GM18951 (cell line): ENCODE measurements around the gene SLC7A9.
"Not testable (repeated sequence)": the region's sequence is repeated elsewhere in the genome, so short reads cannot be mapped to it uniquely, and the experiment has no call there.

Experiments used
- POLR2A ChIP-seq: IDR thresholded peaks from 4 replicates; pipeline ENCODE4 v1.6.1; 2011; ENCODE audit warnings: mild to moderate bottlenecking; ENCODE audit not compliant: insufficient read length, insufficient read depth; ENCODE audit errors: extremely low read depth
- in situ Hi-C: fragments of 300-500 bp; cut with MboI; formaldehyde crosslinking; loops from one replicate; pipeline ENCODE4 v1.12.0; 2022; ENCODE audit warnings: low sequenced_read_pairs, mixed read lengths, inconsistent platforms; ENCODE audit not compliant: unreplicated experiment

SLC7A9 gene

DNA sequence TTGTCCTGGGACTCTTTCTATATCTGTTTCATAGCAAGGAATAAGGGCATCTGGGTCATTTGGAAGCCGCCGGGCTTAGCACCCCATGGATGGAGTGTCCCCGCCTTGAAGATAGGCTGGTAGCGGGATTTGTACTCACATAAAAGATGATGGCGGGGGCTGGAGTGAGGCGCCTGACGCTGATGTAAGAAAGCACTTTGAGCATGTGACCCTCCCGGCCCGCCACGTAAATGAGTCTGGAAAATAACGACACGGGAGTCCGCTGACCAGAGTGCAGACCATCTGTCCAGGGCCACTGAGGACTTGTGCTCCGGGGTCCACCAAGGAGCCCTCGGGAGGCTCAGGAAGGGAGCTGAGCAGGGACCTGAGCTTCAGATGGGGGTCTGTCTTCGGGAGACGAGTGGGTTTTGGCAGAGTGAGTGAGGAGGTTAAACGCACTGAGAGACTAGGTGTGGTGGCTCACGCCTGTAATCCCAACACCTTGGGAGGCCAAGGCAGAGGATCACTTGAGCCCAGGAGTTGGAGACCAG lies 25.8 kb downstream of the SLC7A9 start:
- no peak for TF ChIP-seq POLR2A
- in situ Hi-C loops = no loop called here

DNA sequence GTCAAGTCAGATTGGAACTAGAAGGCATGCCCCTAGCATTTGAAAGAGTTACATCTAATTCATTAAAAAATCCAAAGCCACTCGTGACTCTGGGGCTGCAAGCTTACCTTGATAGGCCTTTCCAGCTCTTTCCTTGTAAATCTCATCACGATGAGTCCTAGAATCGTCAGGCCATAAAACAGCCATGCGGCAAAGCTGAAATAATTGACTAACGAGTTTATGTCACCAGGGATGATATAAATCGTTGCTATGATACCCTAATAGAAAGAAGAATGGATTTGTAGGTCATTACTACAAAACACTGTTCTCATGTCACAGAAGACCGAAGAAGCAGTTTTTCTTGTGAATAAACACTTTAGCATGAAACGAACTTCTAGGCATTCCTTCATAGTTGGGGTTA lies 27.5 kb downstream of the SLC7A9 start:
- in situ Hi-C loops = no loop called here
- TF ChIP-seq POLR2A = no peak

DNA sequence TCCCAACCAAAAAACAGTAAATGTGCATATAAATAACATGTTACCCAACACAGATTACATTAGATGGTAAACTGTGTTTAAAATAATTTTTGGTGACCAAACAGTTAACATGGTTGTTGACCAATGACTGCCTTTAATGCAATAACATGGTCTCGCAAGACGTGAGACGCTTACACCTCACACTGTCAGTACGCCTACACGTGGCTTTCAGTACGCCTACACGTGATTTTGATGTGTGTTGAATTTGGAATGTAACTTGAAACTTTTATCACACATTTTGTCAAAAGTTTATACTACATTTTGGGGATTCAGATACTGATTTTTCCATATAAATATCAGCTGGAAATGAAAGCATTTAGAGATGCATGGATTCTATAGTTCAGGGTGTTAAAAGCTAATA lies 32.0 kb downstream of the SLC7A9 start:
- TF ChIP-seq POLR2A = no peak
- in situ Hi-C loops = no loop called here

DNA sequence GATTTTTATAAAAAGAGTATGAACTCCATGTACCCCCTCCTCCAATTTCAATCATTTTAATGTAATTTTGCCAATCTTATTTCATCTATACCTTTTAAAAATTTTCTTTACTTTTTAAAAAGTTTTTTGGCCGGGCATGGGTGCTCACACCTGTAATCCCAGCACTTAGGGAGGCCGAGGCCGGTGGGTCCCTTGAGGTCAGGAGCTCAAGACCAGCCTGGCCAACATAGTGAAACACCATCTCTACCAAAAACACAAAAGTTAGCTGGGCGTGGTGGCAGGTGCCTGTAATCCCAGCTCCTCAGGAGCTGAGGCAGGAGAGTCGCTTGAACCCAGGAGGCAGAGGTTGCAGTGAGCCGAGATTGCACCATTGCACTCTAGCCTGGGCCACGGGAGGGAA lies 36.2 kb downstream of the SLC7A9 start:
- in situ Hi-C loops = not testable (repeated sequence)

DNA sequence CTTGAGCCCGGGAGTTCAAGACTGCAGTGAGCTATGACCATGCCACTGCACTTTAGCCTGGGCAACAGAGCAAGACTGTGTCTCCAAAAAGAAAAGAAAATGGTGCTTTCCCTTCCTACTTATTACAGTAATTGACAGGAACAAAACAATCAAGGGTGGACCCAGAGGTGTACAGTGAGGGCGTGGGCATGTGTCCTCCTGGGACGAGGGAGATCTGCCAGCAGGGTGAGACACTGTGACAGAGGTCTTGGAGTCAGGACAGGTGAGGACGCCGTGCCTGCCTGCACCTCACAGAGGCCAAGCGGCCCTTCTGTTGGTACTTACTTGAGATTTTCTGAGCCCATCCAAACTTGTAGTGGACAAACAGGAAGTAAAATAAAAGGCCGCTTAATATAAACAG lies 36.7 kb downstream of the SLC7A9 start:
- in situ Hi-C loops = not testable (repeated sequence)

DNA sequence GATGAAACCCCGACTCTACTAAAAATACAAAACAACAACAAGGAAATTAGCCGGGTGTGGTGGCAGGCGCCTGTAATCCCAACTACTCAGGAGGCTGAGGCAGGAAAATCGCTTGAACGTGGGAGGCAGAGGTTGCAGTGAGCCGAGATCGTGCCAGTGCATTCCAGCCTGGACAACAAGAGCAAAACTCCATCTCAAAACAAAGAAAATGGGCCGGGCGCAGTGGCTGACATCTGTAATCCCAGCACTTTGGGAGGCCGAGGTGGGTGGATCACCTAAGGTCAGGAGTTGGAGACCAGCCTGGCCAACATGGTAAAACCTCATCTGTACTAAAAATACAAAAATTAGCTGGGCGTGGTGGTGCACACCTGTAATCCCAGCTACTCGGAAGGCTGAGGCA lies 37.5 kb downstream of the SLC7A9 start:
- in situ Hi-C loops = not testable (repeated sequence)

DNA sequence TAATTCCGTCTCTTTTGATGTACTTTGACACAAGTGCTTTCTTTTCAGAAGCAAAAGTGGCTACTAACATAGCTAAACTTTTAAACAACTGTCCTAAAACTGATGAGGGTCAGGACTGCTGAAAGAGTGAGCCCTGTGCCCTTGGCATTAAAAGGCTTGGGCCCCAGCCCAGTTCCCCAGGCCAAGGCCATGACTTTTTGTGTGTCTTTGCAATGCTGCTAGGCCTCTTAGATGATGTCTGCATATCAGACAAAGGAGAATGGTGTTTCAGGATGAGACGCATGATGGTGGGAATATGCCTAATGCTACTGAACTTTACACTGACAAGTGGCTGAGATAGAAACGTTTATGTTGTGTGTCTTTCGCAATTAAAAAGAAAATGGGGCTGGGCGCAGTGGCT lies 38.0 kb downstream of the SLC7A9 start:
- in situ Hi-C loops = no loop called here
- TF ChIP-seq POLR2A = no peak

DNA sequence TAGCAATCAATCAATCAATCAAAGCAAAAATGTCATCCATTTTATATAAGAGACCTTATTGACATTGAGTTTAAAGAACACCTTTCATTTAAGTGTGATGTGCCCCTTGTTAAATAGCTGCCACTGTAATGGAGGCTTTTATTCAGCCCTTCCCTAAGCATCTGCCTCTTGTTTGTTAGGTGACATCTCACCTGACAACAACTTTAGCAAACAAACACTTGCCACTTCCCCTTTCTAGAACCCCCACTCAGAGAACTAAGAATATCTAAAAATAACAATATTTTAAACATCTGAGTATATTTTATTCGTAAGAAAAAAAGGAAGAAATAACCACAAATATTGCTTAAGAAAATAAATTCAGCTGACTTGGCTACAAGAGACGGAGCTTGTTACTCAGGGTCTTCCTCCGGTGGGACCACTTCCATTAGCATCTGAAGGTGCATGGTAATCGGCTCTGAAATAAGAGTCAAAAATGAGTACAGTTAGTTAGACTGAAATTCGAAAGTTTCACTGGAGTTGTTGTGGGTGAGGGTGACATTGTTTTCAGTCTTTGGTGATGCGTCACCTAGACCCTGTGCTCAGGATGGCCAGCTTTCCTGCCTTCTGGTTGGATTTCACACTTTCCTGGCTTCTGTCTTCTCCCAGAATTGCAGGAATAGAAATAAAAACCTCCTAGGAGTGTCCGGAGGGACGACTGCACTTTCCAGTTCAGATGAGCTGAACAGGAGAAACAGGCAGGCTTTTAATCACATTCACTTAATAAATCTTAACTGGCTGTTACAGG lies 39.1 kb downstream of the SLC7A9 start:
- in situ Hi-C loops = no loop called here
- TF ChIP-seq POLR2A = no peak

DNA sequence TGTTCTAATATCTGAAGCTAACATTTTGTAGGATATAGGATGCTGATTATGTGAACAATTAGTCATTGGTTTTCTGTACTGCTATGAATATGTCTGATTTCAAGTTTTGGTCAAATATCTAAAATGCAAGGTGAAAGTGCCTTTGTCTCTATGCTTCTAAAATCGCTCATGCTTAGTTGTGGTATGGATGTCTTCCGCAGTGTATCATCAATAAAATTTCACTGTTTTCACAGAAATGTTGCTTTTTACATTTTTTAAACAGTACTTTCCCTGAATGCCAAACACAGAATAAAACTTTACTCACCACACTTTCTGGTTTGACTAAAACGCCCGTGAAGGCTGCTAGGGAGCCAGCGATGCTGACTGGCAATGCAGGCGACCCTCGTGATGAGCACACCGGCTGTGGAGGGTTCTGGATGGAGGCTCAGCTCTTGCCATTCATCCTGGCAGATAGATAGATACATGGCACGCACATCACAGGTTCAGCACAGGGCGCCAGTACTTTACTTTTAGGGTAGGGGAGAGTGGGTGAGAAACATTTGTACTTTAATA lies 40.1 kb downstream of the SLC7A9 start:
- in situ Hi-C loops = no loop called here
- no peak for TF ChIP-seq POLR2A

DNA sequence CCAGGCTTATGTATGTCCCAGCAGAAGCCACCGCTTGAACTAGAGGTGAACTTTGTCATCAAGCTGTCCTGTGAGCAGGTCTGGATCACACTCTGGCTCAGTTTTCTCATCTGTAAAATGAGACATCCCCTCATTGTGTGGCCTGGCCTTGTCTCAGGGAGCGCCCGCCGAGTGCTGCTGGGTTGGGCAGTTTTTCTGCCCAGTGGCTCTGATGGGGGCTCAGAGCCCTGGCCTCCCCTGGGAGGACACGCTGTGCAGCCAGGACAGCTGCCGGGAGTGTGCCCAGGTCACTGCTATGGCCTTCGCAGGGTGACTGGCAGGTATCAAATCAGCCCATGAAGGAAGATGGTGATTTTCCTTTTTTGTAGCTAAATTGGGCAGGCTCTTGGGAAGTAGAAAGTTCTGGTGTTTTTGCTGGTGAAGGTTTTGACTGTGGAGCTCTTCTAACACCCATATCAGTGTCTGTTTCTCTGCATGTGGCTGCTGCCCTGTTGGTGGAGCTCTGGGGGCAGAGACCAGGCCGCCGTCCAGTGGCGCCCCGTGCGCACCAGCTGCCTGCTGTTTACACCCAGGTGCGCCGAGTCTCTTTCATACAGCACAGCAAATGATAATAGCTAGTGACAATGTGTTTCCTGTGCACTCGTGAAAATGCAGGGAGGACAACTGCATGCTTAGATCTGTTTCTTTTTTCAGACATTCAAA lies 40.8 kb downstream of the SLC7A9 start:
- no peak for TF ChIP-seq POLR2A
- in situ Hi-C loops = no loop called here

DNA sequence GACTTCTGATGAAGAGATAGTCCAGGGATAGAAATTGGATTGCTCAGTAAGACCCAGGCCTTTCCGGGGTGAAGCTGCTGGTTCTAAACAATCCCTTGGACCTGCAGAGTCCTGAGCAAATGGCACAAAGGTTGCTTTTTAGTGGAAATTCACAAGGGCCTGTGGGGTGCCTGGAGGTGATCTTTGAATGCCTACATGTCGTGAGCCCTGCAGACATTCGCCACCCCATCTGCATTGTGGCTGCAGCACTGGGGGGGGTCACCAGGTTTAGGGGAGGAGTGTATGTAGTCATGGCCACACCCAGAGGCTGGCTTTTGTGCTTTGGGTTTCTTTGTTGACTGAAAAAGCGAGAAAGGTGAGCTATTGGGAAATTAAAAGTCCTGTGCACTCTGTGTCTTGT lies 41.4 kb downstream of the SLC7A9 start:
- no peak for TF ChIP-seq POLR2A
- in situ Hi-C loops = no loop called here

DNA sequence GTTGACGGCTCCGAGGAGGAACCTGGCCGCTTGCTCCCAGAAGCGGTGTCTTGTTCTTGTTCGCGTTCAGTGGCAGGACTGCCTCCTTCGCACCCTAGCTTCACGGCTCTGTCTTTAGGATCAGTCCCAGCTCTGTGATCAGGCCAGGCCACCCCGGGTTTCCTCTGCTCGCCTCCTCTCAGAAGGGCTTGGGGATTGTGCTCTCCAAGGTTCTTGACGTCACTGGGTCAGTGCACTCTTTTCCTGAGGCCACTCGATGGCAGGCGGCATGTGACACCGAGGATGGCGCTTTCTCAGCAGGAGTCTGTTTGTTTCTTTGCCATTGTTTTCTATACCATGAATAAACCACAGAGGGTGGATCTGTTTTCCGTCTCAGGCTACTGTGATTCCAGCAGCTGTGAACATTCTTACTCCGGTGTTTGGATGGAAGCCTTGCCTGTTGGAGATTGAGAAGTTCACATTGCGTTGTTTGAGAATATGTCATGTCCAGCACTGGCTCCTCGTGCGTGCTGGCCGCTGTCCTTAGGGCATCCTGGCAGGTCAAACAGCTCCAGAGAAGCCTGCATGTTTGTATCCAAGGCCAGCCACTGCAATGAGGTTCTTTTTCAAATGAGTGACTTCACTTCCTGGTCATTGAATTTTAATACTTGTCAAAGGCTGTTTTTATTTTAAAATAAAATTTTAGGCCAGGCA lies 44.5 kb downstream of the SLC7A9 start:
- no peak for TF ChIP-seq POLR2A

DNA sequence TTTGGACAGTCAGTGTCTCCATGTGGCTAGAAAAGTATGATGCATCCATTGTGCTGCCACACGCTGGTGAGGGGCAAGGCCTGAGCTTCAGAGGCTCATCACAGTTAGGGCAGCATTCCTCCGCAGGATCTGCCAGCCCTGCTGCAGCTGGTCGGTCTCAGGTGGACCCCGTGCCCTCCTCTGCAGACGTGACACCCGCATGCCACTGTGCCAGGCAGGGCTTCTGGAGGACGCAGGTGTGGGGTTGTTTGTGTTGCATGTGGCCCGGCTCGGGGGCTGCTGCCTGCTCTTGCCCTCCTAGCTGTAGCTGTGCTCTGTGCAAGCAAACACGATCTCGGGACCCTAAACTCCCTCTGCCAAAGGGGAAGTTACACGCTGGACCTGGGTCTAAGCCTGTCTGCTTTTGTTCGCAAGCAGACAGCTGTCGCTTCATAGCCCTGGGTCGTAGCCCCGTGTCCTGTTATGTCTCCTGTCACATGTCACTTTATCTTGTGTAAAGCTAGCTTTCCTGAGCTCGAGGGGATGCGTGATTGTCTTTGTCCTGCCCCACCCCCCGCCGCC lies 45.3 kb downstream of the SLC7A9 start:
- no peak for TF ChIP-seq POLR2A
- in situ Hi-C loops = no loop called here

More for the DNA sequence above, 44.5 kb downstream of the SLC7A9 start:
- in situ Hi-C loops = no loop called here
